ENCODE measurements around the gene KIAA1217.

KIAA1217 gene

DNA sequence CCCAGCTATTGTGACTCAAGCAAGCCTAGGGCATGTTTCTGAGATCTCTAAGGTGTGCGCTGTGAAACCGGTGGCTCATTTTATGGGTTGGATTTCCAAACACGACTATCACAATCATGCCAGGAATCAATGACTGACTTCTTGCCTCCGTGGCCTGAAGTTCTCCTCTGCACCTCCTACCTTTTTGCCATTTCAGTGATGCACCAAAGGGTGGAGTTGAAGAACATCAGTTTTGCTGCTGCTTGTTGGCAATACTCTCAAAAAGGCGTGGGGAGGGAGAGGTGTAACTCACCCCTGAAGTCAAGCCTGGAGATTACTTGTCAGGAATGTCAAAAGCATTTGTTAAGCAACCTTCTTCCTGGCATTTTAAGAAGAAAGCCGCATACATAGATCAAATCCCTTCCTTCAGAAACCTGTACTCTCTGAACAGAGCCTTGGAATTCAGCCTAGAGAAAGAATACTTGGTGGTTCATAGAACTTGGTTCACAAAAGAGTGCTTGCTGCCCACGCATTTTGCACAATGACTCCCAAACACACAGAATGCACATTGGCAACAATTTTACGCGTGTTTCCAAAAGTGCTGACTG, 41.0 kb downstream of the KIAA1217 start:
- no peak for DNase-seq

GRCh38 chr10:24251547-24251946, 42.6 kb downstream of the KIAA1217 start:
- DNase-seq, result no peak

GRCh38 chr10:24254180-24254579, 45.2 kb downstream of the KIAA1217 start:
- DNase-seq, result no peak

DNA sequence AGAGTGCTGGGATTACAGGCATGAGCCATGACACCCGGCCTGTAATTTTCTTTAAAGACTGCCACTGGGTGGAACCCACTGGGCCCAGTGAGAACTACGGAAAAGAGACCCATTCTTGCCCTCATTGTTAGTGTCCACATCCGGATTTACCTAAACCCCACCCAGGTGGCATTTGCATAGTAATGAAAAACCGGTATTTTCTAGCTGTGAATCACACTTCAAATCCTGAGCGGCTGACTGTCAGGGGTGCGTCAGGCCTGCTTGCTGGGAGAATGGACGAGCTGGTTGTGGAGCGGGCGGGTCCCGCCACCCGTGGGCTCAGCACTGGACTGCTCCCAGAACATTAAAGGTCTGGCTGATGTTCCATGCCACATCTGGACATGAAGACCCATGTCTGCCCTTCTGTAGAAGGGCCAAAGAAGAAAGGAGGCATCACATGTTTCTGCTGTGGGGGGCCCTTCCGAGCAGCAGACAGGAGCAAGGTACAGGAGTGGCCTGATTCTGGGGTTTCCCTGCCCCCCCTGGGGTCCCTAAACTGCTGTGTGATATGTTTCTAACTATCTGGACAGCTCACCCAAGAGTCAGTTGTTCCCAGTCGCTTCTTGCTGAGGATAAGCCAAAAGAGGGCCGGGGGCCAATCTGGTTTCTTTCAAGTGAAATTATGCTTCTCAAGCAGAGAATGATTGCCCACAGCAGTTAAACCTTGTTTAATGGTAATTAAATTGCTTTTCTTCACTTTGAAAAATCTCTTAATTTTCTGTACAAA, 46.4 kb downstream of the KIAA1217 start:
- DNase-seq, result no peak

GRCh38 chr10:24255881-24256311, 47.0 kb downstream of the KIAA1217 start:
- peak; percentile 22 for DNase-seq

- DNase-seq, result no peak
These were observed 47.7 kb downstream of the KIAA1217 start for GRCh38 chr10:24256619-24257107.

- no peak for DNase-seq
These were observed 48.6 kb downstream of the KIAA1217 start for GRCh38 chr10:24257588-24257987.

GRCh38 chr10:24259365-24260130, 50.6 kb downstream of the KIAA1217 start:
- DNase-seq, result no peak

DNA sequence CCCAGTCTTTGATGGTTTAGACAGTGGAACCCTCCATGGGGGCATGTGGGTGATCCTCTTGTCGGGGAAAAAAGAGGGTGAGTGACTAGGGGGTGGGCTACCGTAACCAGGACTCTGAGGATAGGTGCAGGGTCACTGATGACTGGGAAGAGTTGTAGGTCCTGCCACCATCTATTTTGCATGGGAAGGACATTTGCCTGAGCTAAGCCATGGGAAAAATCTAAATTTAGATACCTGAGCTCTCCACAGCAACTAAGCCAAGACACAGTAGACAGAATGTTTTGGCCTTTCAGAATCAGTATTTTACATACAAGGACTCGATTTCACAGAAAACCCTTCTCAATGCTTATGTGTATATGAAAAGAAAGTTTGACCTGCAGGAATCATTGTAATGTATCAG, 52.7 kb downstream of the KIAA1217 start:
- DNase-seq, result no peak

- no peak for DNase-seq
These were observed 54.1 kb downstream of the KIAA1217 start for GRCh38 chr10:24262929-24263590.

DNA sequence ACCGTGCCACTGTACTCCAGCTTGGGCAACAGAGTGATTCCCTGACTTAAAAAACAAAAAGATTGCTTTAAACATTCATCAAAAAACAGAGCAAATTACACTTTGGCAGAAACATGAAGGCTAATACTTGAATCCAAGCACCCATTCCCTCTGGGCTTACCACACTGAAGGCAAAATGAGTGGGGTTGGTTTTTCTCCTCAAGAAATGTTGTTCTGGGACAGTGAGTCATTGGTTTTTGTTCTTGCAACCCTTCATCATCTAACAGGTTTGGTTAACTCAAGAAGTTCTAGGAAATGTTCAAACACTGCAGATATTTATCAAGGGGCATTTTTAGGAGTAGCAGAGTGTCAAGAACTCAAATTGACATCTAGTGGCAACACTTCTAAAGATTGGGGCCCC, 60.5 kb downstream of the KIAA1217 start:
- no peak for DNase-seq

- DNase-seq, result no peak
These were observed 63.4 kb downstream of the KIAA1217 start for GRCh38 chr10:24272374-24272773.

GRCh38 chr10:24277277-24277676, 68.3 kb downstream of the KIAA1217 start:
- no peak for DNase-seq

GRCh38 chr10:24277771-24278170, 68.8 kb downstream of the KIAA1217 start:
- DNase-seq, result peak; percentile 13

DNA sequence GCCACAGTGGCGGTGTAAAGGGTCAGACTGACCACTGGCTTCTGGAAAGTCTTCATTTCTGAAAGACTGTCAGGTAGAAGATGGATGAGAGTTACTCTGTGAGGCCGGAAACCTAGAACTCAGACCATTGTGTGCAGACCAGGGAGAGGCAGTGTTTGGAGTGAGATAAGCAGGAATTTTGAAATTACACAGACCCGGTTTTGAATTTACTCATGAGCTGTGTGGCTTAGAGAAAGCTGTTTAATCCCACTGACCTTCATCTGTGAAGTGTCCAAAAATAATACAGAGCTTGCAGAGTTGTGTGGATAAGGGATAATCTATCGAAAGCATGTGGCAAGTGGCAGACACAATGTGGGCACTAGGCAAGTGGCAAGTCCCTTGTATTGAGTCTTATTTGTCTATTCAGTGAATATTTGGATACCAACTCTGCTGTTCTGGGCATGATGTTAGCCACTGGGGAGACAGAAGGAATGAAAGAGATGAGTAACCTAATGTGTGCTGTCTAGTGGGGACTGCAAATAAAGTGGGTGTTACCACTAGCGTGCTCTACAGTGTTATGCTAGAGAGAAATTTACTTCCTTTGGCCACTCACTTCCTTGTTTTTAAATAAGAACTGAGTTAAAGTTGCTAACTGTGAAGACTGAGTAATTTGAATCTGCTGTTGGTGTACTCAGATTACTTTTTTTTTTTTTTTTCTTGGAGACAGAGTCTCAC, 69.4 kb downstream of the KIAA1217 start:
- DNase-seq, result no peak

DNA sequence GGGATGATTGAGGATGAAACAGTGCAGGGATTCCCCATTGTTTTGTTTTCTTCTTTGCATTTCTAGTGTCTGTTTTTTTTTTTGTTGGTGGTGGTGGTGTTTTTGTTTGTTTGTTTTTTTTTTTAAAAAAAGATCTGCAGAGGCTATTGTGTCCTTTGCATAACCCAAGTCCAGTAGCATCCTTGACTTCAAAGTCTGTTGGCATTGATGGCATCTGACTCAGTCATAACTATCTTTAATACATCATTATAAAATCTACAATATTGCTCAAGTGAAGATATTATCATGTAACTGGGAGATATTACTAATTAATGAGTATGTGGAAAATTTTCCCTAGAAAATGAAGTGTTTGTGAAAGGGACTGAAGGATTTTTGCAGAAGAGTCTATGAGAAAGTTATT, 70.2 kb downstream of the KIAA1217 start:
- DNase-seq, result no peak

- no peak for DNase-seq
These were observed 78.7 kb downstream of the KIAA1217 start for GRCh38 chr10:24287559-24288195.

DNA sequence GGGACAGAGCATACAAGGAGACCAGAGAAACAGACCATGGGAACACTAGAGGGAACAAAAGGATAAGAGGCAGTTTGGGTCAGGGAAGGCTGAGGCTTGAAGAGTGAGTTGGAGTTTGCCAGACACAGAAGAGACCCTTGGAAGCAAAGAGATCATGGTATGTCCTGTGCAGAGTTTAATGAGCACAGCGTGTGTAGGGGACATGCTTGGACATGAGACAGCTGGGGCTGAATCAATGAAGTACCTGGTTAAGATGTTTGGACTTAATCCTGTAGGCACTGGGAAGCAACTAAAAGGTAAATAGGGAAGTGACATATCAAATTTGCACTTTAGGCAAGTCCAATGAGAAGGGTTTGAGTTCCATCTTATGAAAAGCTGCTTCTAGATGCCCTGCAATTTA, 79.6 kb downstream of the KIAA1217 start:
- no peak for DNase-seq

DNA sequence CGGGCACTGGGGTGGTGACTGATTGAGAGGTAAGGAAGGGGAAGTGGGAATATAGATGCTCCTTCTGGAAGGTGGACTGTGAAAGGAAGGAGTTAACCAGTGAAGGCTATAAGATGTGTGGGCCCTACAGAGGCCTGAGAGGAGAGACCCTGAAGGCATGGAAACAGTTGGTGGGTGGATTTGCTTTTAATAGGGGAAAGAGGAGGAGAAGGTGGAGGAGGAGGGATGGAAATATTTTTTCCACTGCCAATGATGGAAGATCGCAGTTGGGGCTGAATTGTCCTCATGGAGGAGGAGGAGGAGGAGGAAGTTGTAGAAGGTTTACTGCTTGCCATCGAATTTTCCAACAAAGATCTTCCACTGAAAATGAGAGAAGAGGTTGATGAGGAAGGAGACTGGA, 80.3 kb downstream of the KIAA1217 start:
- DNase-seq, result no peak

DNA sequence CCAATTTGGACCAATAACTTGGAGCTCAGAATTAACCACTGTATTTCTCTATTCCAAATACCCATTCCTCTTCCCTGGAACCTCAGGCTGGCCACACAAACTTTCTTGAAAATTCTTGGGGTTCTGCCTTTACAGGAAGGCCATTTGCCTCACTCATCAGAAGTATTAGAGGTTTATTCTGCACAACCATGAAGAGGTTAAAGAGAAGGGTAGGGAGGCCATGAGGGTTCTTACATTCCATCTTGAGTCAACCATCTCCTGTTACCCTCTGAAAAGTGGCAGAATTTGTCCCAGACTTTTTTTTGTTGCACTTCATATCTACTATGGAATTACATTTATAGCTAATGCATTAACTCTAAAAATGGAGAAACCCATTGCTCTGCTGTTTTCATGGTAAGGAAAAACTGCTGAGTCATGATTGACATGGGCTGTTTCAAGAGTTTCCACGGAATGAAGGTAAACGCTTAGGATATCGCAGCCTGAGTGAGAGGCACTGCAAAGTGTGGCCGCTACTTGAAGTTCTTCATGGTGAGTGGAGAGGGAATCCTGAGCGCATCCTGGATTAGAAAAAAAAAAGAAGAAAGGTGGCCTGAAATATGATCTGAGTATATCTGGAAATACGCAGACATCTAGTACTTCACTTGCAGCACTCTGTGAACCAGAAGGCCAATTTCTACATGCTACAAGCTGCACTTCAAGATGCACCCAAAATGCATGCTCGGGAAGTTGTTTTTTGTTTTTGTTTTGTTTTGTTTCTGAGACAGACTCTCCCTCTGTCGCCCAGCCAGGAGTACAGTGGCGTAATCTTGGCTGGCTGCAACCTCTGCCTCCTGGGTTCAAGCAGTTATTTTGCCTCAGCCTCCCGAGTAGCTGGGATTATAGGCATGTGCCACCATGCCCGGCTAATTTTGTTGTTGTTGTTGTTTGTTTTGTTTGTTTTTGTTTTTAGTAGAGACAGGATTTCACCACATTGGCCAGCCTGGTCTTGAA, 83.7 kb downstream of the KIAA1217 start:
- DNase-seq, result no peak

Data from DMS79 (cell line).